ENCODE results near the gene TMEM184C. TPM values are rescaled to one million over a fixed set of nuclear protein-coding genes. Genes with fewer than 3 reads are reported as not detected.

The TMEM184C gene
- total and polyA plus RNA-seq, 2 donors (not counting 1 experiment from before 2014, with no cell fraction given), result 30.6 to 34.3 TPM

- no peak overlapping the region for H3K9ac ChIP-seq (ENCODE audit: insufficient read depth, low read length)
- TF ChIP-seq EZH2 (IDR thresholded peaks at IDR 0.05; ENCODE audit: low read length, missing control alignments), result no peak
- TF ChIP-seq, protein P1, sequence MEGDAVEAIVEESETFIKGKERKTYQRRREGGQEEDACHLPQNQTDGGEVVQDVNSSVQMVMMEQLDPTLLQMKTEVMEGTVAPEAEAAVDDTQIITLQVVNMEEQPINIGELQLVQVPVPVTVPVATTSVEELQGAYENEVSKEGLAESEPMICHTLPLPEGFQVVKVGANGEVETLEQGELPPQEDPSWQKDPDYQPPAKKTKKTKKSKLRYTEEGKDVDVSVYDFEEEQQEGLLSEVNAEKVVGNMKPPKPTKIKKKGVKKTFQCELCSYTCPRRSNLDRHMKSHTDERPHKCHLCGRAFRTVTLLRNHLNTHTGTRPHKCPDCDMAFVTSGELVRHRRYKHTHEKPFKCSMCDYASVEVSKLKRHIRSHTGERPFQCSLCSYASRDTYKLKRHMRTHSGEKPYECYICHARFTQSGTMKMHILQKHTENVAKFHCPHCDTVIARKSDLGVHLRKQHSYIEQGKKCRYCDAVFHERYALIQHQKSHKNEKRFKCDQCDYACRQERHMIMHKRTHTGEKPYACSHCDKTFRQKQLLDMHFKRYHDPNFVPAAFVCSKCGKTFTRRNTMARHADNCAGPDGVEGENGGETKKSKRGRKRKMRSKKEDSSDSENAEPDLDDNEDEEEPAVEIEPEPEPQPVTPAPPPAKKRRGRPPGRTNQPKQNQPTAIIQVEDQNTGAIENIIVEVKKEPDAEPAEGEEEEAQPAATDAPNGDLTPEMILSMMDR (conservative IDR thresholded peaks at IDR 0.05 in 1 of 2, IDR thresholded peaks at IDR 0.05 in 1 of 2; ENCODE audit: low read depth in 1 of 2, low read length in 2 of 2), result no peak
- no peak overlapping the region for H3K4me2 ChIP-seq (ENCODE audit: extremely low read depth, insufficient read depth, low read length)
- no peak overlapping the region for H3K27ac ChIP-seq (ENCODE audit: insufficient read depth, low read length)
- no peak overlapping the region for H3K4me3 ChIP-seq (replicated peaks in 1 of 4; ENCODE audit: control extremely low read depth in 1 of 4, insufficient read depth in 1 of 4, low read depth in 3 of 4, low read length in 4 of 4)
- H4K20me1 ChIP-seq (ENCODE audit: control insufficient read depth, extremely low read depth, insufficient read depth, low read length), result no peaks in the 10 kb centered on the region
- H3K9me3 ChIP-seq (ENCODE audit: control insufficient read depth, insufficient read depth, low read depth, low read length), result no peaks in the 10 kb centered on the region
- no peaks in the 10 kb centered on the region for H3K36me3 ChIP-seq (ENCODE audit: control insufficient read depth, insufficient read depth, low read length)
- H3K79me2 ChIP-seq (ENCODE audit: control insufficient read depth, insufficient read depth, low read length), result no peaks in the 10 kb centered on the region
- peaks cover 3% of the 10 kb centered on the region for H3K4me1 ChIP-seq (ENCODE audit: control insufficient read depth, extremely low read depth, insufficient read depth, low read length)
- H3K27me3 ChIP-seq (ENCODE audit: control insufficient read depth, insufficient read depth, low read length), result no peaks in the 10 kb centered on the region
- no peak overlapping the region for H2AFZ ChIP-seq (ENCODE audit: low read length)
- DNase-seq (ENCODE audit: low read depth in 2 of 2), result peak; percentile 73 to 90
Measured at GRCh38 chr4:147709999-147710398, 92.8 kb downstream of the TMEM184C start.

DNA sequence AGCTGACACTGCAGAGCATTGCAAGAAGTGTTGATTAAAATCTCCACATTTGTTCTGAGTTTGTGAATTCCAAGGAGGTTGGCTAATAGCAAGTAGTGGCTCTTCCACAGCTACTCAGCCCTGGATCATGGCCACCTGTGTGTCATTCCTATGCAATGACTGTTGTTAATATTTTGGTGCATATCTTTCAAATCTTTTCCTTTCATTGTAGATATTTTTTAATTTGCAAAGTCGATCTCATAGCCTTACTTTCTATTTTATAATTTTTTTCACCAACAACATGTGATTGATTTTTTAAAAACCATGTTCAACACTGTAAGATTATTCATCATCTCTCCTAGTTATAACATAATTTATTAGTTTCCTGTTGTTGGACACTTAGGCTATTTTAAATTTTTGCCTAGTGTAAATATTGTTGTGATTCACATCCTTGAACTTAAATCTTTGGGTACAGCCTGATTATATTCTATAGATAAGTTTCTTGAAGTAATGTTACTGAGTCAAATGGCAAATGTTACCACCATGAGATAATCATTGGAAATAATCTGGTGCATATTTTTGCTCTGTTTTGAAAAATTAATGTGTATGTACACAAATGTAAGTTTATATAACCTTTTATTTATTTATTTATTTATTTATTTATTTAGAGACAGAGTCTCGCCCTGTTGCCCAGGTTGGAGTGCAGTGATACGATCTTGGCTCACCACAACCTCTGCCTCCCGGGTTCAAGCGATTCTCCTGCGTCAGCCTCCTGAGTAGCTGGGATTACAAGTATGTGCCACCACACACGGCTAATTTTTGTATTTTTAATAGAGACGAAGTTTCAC lies 97.6 kb downstream of the TMEM184C start:
- Histone ChIP-seq H3K4me2 (ENCODE audit: extremely low read depth, insufficient read depth, low read length) (peak overlapping the region; percentile 40), H3K27me3 (ENCODE audit: control insufficient read depth, insufficient read depth, low read length) (no peaks in the 10 kb centered on the region), H3K79me2 (ENCODE audit: control insufficient read depth, insufficient read depth, low read length) (no peaks in the 10 kb centered on the region), H3K9me3 (ENCODE audit: control insufficient read depth, insufficient read depth, low read depth, low read length) (no peaks in the 10 kb centered on the region), H2AFZ (ENCODE audit: low read length) (no peak overlapping the region), H3K4me1 (ENCODE audit: control insufficient read depth, extremely low read depth, insufficient read depth, low read length) (peaks cover 3% of the 10 kb centered on the region), H3K4me3 (replicated peaks in 1 of 4; ENCODE audit: control extremely low read depth in 1 of 4, insufficient read depth in 1 of 4, low read depth in 3 of 4, low read length in 4 of 4) (no peak overlapping the region), H4K20me1 (ENCODE audit: control insufficient read depth, extremely low read depth, insufficient read depth, low read length) (no peaks in the 10 kb centered on the region), H3K27ac (ENCODE audit: insufficient read depth, low read length) (no peak overlapping the region), H3K9ac (ENCODE audit: insufficient read depth, low read length) (no peak overlapping the region), H3K36me3 (ENCODE audit: control insufficient read depth, insufficient read depth, low read length) (no peaks in the 10 kb centered on the region)
- TF ChIP-seq, protein P1 (conservative IDR thresholded peaks at IDR 0.05 in 1 of 2, IDR thresholded peaks at IDR 0.05 in 1 of 2; ENCODE audit: low read depth in 1 of 2, low read length in 2 of 2), result no peak
- TF ChIP-seq EZH2 (IDR thresholded peaks at IDR 0.05; ENCODE audit: low read length, missing control alignments), result no peak
- peak; percentile 87 to 93 for DNase-seq (ENCODE audit: low read depth in 2 of 2)

GRCh38 chr4:147717878-147718277 lies 100.7 kb downstream of the TMEM184C start:
- H2AFZ ChIP-seq (ENCODE audit: low read length), result no peak overlapping the region
- no peak for TF ChIP-seq EZH2 (IDR thresholded peaks at IDR 0.05; ENCODE audit: low read length, missing control alignments)
- TF ChIP-seq, protein P1 (conservative IDR thresholded peaks at IDR 0.05 in 1 of 2, IDR thresholded peaks at IDR 0.05 in 1 of 2; ENCODE audit: low read depth in 1 of 2, low read length in 2 of 2), result no peak
- no peak overlapping the region for H3K9ac ChIP-seq (ENCODE audit: insufficient read depth, low read length)
- no peaks in the 10 kb centered on the region for H4K20me1 ChIP-seq (ENCODE audit: control insufficient read depth, extremely low read depth, insufficient read depth, low read length)
- no peak overlapping the region for H3K27ac ChIP-seq (ENCODE audit: insufficient read depth, low read length)
- H3K4me1 ChIP-seq (ENCODE audit: control insufficient read depth, extremely low read depth, insufficient read depth, low read length), result peaks cover 3% of the 10 kb centered on the region
- no peaks in the 10 kb centered on the region for H3K27me3 ChIP-seq (ENCODE audit: control insufficient read depth, insufficient read depth, low read length)
- H3K79me2 ChIP-seq (ENCODE audit: control insufficient read depth, insufficient read depth, low read length), result no peaks in the 10 kb centered on the region
- H3K9me3 ChIP-seq (ENCODE audit: control insufficient read depth, insufficient read depth, low read depth, low read length), result no peaks in the 10 kb centered on the region
- DNase-seq (ENCODE audit: low read depth in 2 of 2), result no peak
- H3K36me3 ChIP-seq (ENCODE audit: control insufficient read depth, insufficient read depth, low read length), result no peaks in the 10 kb centered on the region
- H3K4me3 ChIP-seq (replicated peaks in 1 of 4; ENCODE audit: control extremely low read depth in 1 of 4, insufficient read depth in 1 of 4, low read depth in 3 of 4, low read length in 4 of 4), result no peak overlapping the region
- H3K4me2 ChIP-seq (ENCODE audit: extremely low read depth, insufficient read depth, low read length), result no peak overlapping the region

Other genes with a start within 250 kb of the TMEM184C start
- 0.77 and 2.0 TPM in 2 replicates for gene EDNRA, start 136.3 kb upstream of the TMEM184C start, total RNA-seq
- 1.4 and 9.5 TPM in 2 replicates for gene EDNRA, start 136.3 kb upstream of the TMEM184C start, polyA plus RNA-seq
- 10.3 and 14.4 TPM in 2 replicates for gene PRMT9, start 66.8 kb downstream of the TMEM184C start, total RNA-seq
- 6.2 and 8.8 TPM in 2 replicates for gene PRMT9, start 66.8 kb downstream of the TMEM184C start, polyA plus RNA-seq
- 29.5 and 35.8 TPM in 2 replicates for gene ARHGAP10, start 114.7 kb downstream of the TMEM184C start, total RNA-seq
- gene ARHGAP10, start 114.7 kb downstream of the TMEM184C start, polyA plus RNA-seq, result 21.6 and 32.0 TPM in 2 replicates